Measurements from ENCODE around the gene SUN1. TPM values are rescaled to one million over a fixed set of nuclear protein-coding genes. Genes with fewer than 3 reads are reported as not detected.
A peak's percentile ranks its signal among the peaks of the same experiment; 100 is the strongest.

The SUN1 gene
- total and polyA plus RNA-seq, 9 of the 15 experiments (the other 6 are each of a cell fraction or from before 2014, with no cell fraction given), result 36.8 to 132 (median 62.3) TPM

- no TSS peak for BruUV-seq (replicated peaks)
- Histone ChIP-seq H3K9me3 (replicated peaks; ENCODE audit: control insufficient read depth, insufficient read depth, low read depth, low read length) (no peaks in the 10 kb centered on the region), H3K9me1 (ENCODE audit: control insufficient read depth, insufficient read depth, low read length) (no peaks in the 10 kb centered on the region), H3K4me3 (no peak overlapping the region), H3K79me2 (ENCODE audit: control insufficient read depth, insufficient read depth, low read length) (no peaks in the 10 kb centered on the region), H3K27me3 (ENCODE audit: control insufficient read depth in 2 of 2, insufficient read depth in 2 of 2, low read length in 2 of 2) (peaks cover 0 to 20% of the 10 kb centered on the region in 2 experiments; a peak in 2 of 5 replicates), H3K4me2 (ENCODE audit: insufficient read depth, low read length) (no peak overlapping the region), H4K20me1 (replicated peaks; ENCODE audit: control insufficient read depth, insufficient read depth, low read length) (no peaks in the 10 kb centered on the region), H3K9ac (ENCODE audit: insufficient read depth in 1 of 2, low read depth in 2 of 2, low read length in 2 of 2) (peak overlapping the region in 1 of 2 experiments; percentile 26; a peak in 1 of 4 replicates), H3K36me3 (ENCODE audit: control insufficient read depth, insufficient read depth, low read length) (no peaks in the 10 kb centered on the region), H3K4me1 (replicated peaks in 1 of 2; ENCODE audit: control insufficient read depth in 2 of 2, insufficient read depth in 2 of 2, low read length in 2 of 2) (peaks cover 10 to 62% of the 10 kb centered on the region in 2 experiments), H2AFZ (ENCODE audit: low read depth, low read length) (no peak overlapping the region), H3K27ac (ENCODE audit: extremely low read depth, low read depth, low read length) (no peak overlapping the region)
- ChIA-PET POLR2A (interaction anchor here (0.7 to 1.2 kb wide), 2 partner anchors 10 to 14 kb away, joined by 3 to 4 read pairs; no protein-coding TSS in a partner anchor), CTCF (ENCODE audit: low intra/inter-chr PET ratio) (no interaction called here)
- ATAC-seq, result no peak
- in situ Hi-C loops (cut with MboI), result no loop called here
- FAIRE-seq, result no peak
- 51% methylated on average over 28 of the region's 36 CpGs for WGBS (ENCODE audit: insufficient coverage, low coverage, missing lambda C conversion rate)
- TF ChIP-seq ZNF217 (CRISPR knock-in tag; IDR thresholded peaks at IDR 0.05), result no peak
- TF ChIP-seq, protein P1, sequence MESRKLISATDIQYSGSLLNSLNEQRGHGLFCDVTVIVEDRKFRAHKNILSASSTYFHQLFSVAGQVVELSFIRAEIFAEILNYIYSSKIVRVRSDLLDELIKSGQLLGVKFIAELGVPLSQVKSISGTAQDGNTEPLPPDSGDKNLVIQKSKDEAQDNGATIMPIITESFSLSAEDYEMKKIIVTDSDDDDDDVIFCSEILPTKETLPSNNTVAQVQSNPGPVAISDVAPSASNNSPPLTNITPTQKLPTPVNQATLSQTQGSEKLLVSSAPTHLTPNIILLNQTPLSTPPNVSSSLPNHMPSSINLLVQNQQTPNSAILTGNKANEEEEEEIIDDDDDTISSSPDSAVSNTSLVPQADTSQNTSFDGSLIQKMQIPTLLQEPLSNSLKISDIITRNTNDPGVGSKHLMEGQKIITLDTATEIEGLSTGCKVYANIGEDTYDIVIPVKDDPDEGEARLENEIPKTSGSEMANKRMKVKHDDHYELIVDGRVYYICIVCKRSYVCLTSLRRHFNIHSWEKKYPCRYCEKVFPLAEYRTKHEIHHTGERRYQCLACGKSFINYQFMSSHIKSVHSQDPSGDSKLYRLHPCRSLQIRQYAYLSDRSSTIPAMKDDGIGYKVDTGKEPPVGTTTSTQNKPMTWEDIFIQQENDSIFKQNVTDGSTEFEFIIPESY (CRISPR knock-in tag; IDR thresholded peaks at IDR 0.05), result 0 out of 2 replicates have a peak, but pooled peaks have one; percentile 10
- intact Hi-C loops (cut with micrococcal nuclease), result no loop called here
- no peak for DNase-seq (ENCODE audit: extremely low read depth in 1 of 4, low spot score in 3 of 4)
Measured at GRCh38 chr7:921581-922333, 89.5 kb downstream of the SUN1 start.
